B cell (primary cell): ENCODE results near the gene CLCA1. TPM values are rescaled to one million over a fixed set of nuclear protein-coding genes. Genes with fewer than 3 reads are reported as not detected.

Source experiments
- ATAC-seq: fragments of 200-7000 bp; cut with Tn5 transposase; one replicate; pipeline ENCODE4 v1.10.0; 2021; ENCODE audit warnings: low read depth, mild to moderate bottlenecking, moderate number of reproducible peaks, moderate library complexity
- CTCF ChIA-PET: fragments of 350-600 bp; sonication (Branson Sonifier 250); formaldehyde crosslinking; loops from one replicate; lab custom pipeline; 2021; ENCODE audit warnings: antibody characterized with exemption, inconsistent platforms; lab: Charles Lee
- POLR2A ChIA-PET: fragments of 350-600 bp; sonication (Branson Sonifier 250); formaldehyde crosslinking; loops from one replicate; lab custom pipeline; 2021; ENCODE audit warnings: antibody characterized with exemption; lab: Charles Lee
- DNase-seq: peaks from one replicate; pipeline ENCODE4 v3.0.0; 2013
- H2AFZ ChIP-seq: 2 replicates; pipeline ENCODE4 v1.6.1; 2012; ENCODE audit warnings: mild to moderate bottlenecking, low read depth, low read length; ENCODE audit not compliant: insufficient read depth, poor library complexity, severe bottlenecking
- H3K27ac ChIP-seq, 2 donors: 1 replicate in 1 of 2; 2 replicates in 1 of 2; pipeline ENCODE4 v1.5.1; 2012 to 2013; ENCODE audit warnings: low read length in 2 of 2, mild to moderate bottlenecking in 2 of 2, moderate library complexity in 1 of 2
- H3K27me3 ChIP-seq, 4 experiments: fragments of 200-600 bp in 1 of 4; sonication (generic) in 1 of 4; replicated peaks in 1 of 4; 1 replicate in 2 of 4; 2 replicates in 2 of 4; pipeline versions ENCODE4 v1.6.1 to v1.7.0; 2013 to 2016; ENCODE audit warnings: low read length in 3 of 4, mild to moderate bottlenecking in 2 of 4, mixed read lengths in 1 of 4, moderate library complexity in 1 of 4; ENCODE audit not compliant: insufficient read depth in 4 of 4, control insufficient read depth in 3 of 4; ENCODE audit errors: control extremely low read depth in 1 of 4
- H3K36me3 ChIP-seq, 2 experiments: replicated peaks in 1 of 2; 1 replicate in 1 of 2; 2 replicates in 1 of 2; pipeline versions ENCODE4 v1.6.1 to v1.7.1; 2013; ENCODE audit warnings: low read length in 1 of 2; ENCODE audit not compliant: insufficient read depth in 2 of 2, control insufficient read depth in 1 of 2; ENCODE audit errors: control extremely low read depth in 1 of 2, extremely low read depth in 1 of 2
- H3K4me1 ChIP-seq, 2 donors: fragments of 200-600 bp in 1 of 2; sonication (generic) in 1 of 2; 1 replicate in 1 of 2; 2 replicates in 1 of 2; pipeline versions ENCODE4 v1.5.1 to v1.6.1; 2013 to 2017; ENCODE audit warnings: low read length in 2 of 2; ENCODE audit not compliant: control insufficient read depth in 2 of 2, insufficient read depth in 2 of 2
- H3K4me2 ChIP-seq: replicated peaks from 2 replicates; pipeline ENCODE3; 2012; ENCODE audit warnings: mild to moderate bottlenecking, low read depth, low read length; ENCODE audit not compliant: poor library complexity, severe bottlenecking
- H3K4me3 ChIP-seq, 5 experiments: fragments of 200-600 bp in 1 of 5; sonication (generic) in 1 of 5; 1 replicate in 3 of 5; 2 replicates in 2 of 5; pipeline versions ENCODE4 v1.5.1 to v1.7.0; 2011 to 2016; ENCODE audit warnings: low read length in 4 of 5, mild to moderate bottlenecking in 4 of 5, low read depth in 2 of 5, control low read depth in 1 of 5, moderate library complexity in 1 of 5; ENCODE audit not compliant: insufficient read depth in 1 of 5; ENCODE audit errors: control extremely low read depth in 1 of 5, extremely low read depth in 1 of 5
- H3K79me2 ChIP-seq: fragments of 200-600 bp; sonication (generic); one replicate; pipeline ENCODE4 v1.6.0; 2016; ENCODE audit warnings: low read length; ENCODE audit not compliant: control insufficient read depth, insufficient read depth
- H3K9ac ChIP-seq: fragments of 200-600 bp; sonication (generic); 2 replicates; pipeline ENCODE4 v1.6.1; 2017; ENCODE audit warnings: mild to moderate bottlenecking, low read length, moderate library complexity
- H3K9me3 ChIP-seq, 3 donors: one replicate each; pipeline versions ENCODE4 v1.6.1 to v1.7.1; 2013; ENCODE audit warnings: low read length in 2 of 3; ENCODE audit not compliant: control insufficient read depth in 2 of 3, insufficient read depth in 1 of 3; ENCODE audit errors: control extremely low read depth in 1 of 3
- H4K20me1 ChIP-seq: 2 replicates; pipeline ENCODE4 v1.6.0; 2012; ENCODE audit warnings: mild to moderate bottlenecking, low read length; ENCODE audit not compliant: insufficient read depth, control insufficient read depth, poor library complexity, severe bottlenecking
- H3K27ac Mint-ChIP-seq: one replicate; pipeline ENCODE4 v1.8.0; 2021; ENCODE audit warnings: mixed read lengths
- H3K27me3 Mint-ChIP-seq: one replicate; pipeline ENCODE4 v1.8.0; 2021; ENCODE audit warnings: mixed read lengths
- H3K4me1 Mint-ChIP-seq: one replicate; pipeline ENCODE4 v1.8.0; 2021; ENCODE audit warnings: mixed read lengths
- H3K4me3 Mint-ChIP-seq: one replicate; pipeline ENCODE4 v1.8.0; 2021; ENCODE audit warnings: mixed read lengths
- H3K9me3 Mint-ChIP-seq: one replicate; pipeline ENCODE4 v1.8.0; 2022; ENCODE audit warnings: mixed read lengths; ENCODE audit not compliant: insufficient read depth
- EZH2 ChIP-seq: IDR thresholded peaks from 2 replicates; pipeline ENCODE4 v1.6.1; 2012; ENCODE audit warnings: borderline replicate concordance, low read depth, mild to moderate bottlenecking, moderate library complexity, low read length; ENCODE audit not compliant: insufficient read depth, poor library complexity, severe bottlenecking
- WGBS: methylation state at CpG from one replicate; pipeline ENCODE4 v1.1.5; 2013; ENCODE audit warnings: missing lambda C conversion rate; ENCODE audit not compliant: insufficient coverage; 5-methylcytosine and 5-hydroxymethylcytosine counted together
- intact Hi-C: fragments of 100-400 bp; cut with micrococcal nuclease; formaldehyde crosslinking; loops from one replicate; pipeline ENCODE4 v1.10.0; 2022
- polyA plus RNA-seq: library from polyadenylated mRNA; depleted of rRNA; stranded (reverse); fragments of >200 nt; gene quantifications from 2 replicates; pipeline ENCODE4 v1.2.3, GENCODE V29; 2012
- total RNA-seq, 2 donors: library from RNA; stranded (reverse); fragments of 120-200 nt in 1 of 2; gene quantifications; 1 replicate in 1 of 2; 2 replicates in 1 of 2; pipeline versions ENCODE4 v1.2.3 to v1.2.4, GENCODE V29; 2013 to 2022
- TF ChIP-seq, protein P1 (sequence below): fragments of 200-600 bp; IDR thresholded peaks from one replicate; pipeline ENCODE4 v1.8.0; 2022; ENCODE audit warnings: antibody characterized with exemption, mild to moderate bottlenecking

The CLCA1 gene
- total and polyA plus RNA-seq, 2 donors (not counting 1 experiment from before 2014, with no cell fraction given), result not detected

DNA sequence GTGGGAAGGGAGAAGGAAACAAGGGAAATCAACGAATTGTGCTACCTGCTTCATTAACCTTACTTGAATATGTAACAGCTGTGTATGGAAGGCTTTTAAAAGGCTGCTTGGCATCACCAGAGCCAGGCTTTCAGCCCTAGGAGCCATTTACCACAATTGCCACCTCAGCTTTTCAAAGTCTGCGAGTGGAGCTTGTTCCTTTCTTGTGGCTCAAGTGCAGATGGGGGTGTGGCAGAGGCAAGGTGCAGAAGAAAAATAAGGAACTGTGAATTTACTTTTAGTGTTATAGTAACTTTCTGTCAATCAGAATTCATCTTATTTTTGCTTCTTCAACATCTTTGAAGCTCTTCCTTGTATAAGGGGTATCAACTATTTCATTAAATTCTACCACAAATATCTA is 27.1 kb upstream of the CLCA1 start:
- WGBS, result no CpG with 5 or more reads among the region's 2 CpGs
- Histone ChIP-seq H3K9me3 (no peaks in the 10 kb centered on the region), H3K4me1 (no peaks in the 10 kb centered on the region), H2AFZ (no peak overlapping the region), H3K27ac (no peak overlapping the region), H3K79me2 (no peaks in the 10 kb centered on the region), H4K20me1 (no peaks in the 10 kb centered on the region), H3K4me2 (no peak overlapping the region), H3K27me3 (peaks cover 0 to 5% (median 2%) of the 10 kb centered on the region in 4 experiments), H3K9ac (no peak overlapping the region), H3K4me3 (no peak overlapping the region), H3K36me3 (no peaks in the 10 kb centered on the region)
- Mint-ChIP-seq H3K9me3 (no peaks in the 10 kb centered on the region), H3K27me3 (peaks cover 18% of the 10 kb centered on the region), H3K4me3 (no peak overlapping the region), H3K4me1 (no peaks in the 10 kb centered on the region), H3K27ac (no peak overlapping the region)
- TF ChIP-seq EZH2, result no peak
- TF ChIP-seq, protein P1, sequence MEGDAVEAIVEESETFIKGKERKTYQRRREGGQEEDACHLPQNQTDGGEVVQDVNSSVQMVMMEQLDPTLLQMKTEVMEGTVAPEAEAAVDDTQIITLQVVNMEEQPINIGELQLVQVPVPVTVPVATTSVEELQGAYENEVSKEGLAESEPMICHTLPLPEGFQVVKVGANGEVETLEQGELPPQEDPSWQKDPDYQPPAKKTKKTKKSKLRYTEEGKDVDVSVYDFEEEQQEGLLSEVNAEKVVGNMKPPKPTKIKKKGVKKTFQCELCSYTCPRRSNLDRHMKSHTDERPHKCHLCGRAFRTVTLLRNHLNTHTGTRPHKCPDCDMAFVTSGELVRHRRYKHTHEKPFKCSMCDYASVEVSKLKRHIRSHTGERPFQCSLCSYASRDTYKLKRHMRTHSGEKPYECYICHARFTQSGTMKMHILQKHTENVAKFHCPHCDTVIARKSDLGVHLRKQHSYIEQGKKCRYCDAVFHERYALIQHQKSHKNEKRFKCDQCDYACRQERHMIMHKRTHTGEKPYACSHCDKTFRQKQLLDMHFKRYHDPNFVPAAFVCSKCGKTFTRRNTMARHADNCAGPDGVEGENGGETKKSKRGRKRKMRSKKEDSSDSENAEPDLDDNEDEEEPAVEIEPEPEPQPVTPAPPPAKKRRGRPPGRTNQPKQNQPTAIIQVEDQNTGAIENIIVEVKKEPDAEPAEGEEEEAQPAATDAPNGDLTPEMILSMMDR, result no peak
- ChIA-PET POLR2A (no interaction called here), CTCF (no interaction called here)
- no peak for DNase-seq
- no peak for ATAC-seq
- intact Hi-C loops, result no loop called here

DNA sequence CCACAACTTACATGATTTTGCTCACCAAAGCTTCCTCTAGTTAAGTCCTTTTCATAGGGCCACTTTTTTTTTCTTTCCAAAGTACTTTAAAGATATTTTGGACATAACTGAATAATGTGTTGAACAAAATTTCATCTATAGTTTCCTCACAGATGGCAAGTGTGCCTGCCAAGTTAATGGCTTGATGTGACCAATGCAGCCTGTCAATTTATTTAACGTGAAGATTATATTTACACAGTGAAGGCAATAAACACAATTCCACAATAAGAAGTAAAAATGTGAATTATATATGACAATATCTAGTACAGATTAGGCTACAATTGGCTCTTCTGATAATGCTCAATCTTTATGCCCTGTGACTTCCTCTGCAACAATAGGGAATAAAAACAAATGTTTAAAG is 26.7 kb upstream of the CLCA1 start:
- Mint-ChIP-seq H3K4me3 (no peak overlapping the region), H3K9me3 (no peaks in the 10 kb centered on the region), H3K4me1 (no peaks in the 10 kb centered on the region), H3K27me3 (peaks cover 15% of the 10 kb centered on the region), H3K27ac (no peak overlapping the region)
- Histone ChIP-seq H3K27me3 (peaks cover 0 to 5% (median 2%) of the 10 kb centered on the region in 4 experiments), H3K79me2 (no peaks in the 10 kb centered on the region), H3K9ac (no peak overlapping the region), H3K4me3 (no peak overlapping the region), H3K36me3 (no peaks in the 10 kb centered on the region), H3K4me1 (no peaks in the 10 kb centered on the region), H3K27ac (no peak overlapping the region), H2AFZ (no peak overlapping the region), H3K4me2 (no peak overlapping the region), H4K20me1 (no peaks in the 10 kb centered on the region), H3K9me3 (no peaks in the 10 kb centered on the region)
- TF ChIP-seq, protein P1, result no peak
- TF ChIP-seq EZH2, result no peak
- WGBS, result no CpG with 5 or more reads among the region's 1 CpG
- CTCF ChIA-PET, result no interaction called here
- no peak for ATAC-seq
- POLR2A ChIA-PET, result no interaction called here
- intact Hi-C loops, result no loop called here
- DNase-seq, result no peak
